IPS-15b (cell line): ENCODE data around the gene NRXN3.

Experiments used
- H3K27me3 ChIP-seq: one replicate; pipeline ENCODE4 v1.6.1; 2013; ENCODE audit warnings: low read length; ENCODE audit not compliant: control insufficient read depth, insufficient read depth
- H3K36me3 ChIP-seq: one replicate; pipeline ENCODE4 v1.6.1; 2013; ENCODE audit warnings: low read length; ENCODE audit not compliant: control insufficient read depth, insufficient read depth
- H3K4me1 ChIP-seq: one replicate; pipeline ENCODE4 v1.6.1; 2013; ENCODE audit warnings: mild to moderate bottlenecking, low read length; ENCODE audit not compliant: control insufficient read depth, insufficient read depth
- H3K4me3 ChIP-seq: one replicate; pipeline ENCODE4 v1.5.1; 2013; ENCODE audit warnings: low read depth, low read length
- H3K9ac ChIP-seq: one replicate; pipeline ENCODE4 v1.6.1; 2013; ENCODE audit warnings: low read depth, mild to moderate bottlenecking, low read length
- H3K9me3 ChIP-seq: one replicate; pipeline ENCODE4 v1.6.1; 2013; ENCODE audit warnings: mild to moderate bottlenecking, low read length; ENCODE audit not compliant: control insufficient read depth, insufficient read depth

NRXN3 gene

GRCh38 chr14:79321070-79321469 is 1150.9 kb downstream of the NRXN3 start:
- no peak overlapping the region for H3K9ac ChIP-seq
- H3K4me3 ChIP-seq, result no peak overlapping the region
- no peaks in the 10 kb centered on the region for H3K9me3 ChIP-seq
- H3K36me3 ChIP-seq, result no peaks in the 10 kb centered on the region
- H3K4me1 ChIP-seq, result no peaks in the 10 kb centered on the region
- H3K27me3 ChIP-seq, result no peaks in the 10 kb centered on the region

- H3K4me1 ChIP-seq, result no peaks in the 10 kb centered on the region
- H3K27me3 ChIP-seq, result no peaks in the 10 kb centered on the region
- H3K9ac ChIP-seq, result no peak overlapping the region
- no peaks in the 10 kb centered on the region for H3K9me3 ChIP-seq
- H3K4me3 ChIP-seq, result no peak overlapping the region
- H3K36me3 ChIP-seq, result no peaks in the 10 kb centered on the region
These were observed 1154.9 kb downstream of the NRXN3 start for GRCh38 chr14:79325071-79325470.

GRCh38 chr14:79325557-79325956 is 1155.4 kb downstream of the NRXN3 start:
- Histone ChIP-seq H3K27me3 (no peaks in the 10 kb centered on the region), H3K36me3 (no peaks in the 10 kb centered on the region), H3K9ac (no peak overlapping the region), H3K4me3 (no peak overlapping the region), H3K4me1 (no peaks in the 10 kb centered on the region), H3K9me3 (no peaks in the 10 kb centered on the region)

DNA sequence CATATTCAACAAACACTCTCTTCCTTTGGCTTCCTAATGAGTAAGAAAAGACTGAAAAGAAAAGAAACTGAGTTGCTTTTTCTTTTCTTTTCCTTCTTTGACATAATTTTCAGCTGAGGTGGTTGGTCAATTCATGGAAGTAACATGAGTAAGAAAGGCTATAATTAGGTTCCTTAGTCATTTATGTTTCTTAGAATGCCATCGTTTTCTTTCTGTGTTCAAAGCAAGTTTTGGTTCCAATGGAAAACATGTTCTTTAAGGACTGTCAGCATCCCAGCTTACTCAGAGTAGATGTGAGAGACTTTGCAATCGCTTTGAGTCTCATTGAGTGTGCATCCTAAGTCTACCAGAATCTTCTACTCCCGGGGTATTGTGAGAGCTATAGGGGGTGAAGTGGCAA is 1158.7 kb downstream of the NRXN3 start:
- H3K9me3 ChIP-seq, result no peaks in the 10 kb centered on the region

DNA sequence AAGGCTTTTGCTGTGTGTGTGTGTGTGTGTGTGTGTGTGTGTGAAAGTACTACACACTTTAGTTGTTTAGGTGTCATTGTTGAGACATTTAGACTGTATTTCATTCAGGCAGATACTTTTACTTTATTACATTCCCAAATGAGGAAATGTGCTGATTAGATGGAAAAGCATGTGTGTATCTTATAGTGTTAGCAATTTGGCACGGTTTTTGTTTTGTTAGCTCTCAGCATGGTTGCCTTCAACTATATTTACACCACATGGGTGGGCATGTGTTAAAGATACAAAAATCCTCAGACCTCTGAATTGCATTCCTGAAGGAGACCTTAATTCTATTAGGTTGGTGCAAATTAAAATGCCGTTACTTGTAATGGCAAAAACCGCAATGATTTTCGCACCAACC is 1161.7 kb downstream of the NRXN3 start:
- Histone ChIP-seq H3K9me3 (no peaks in the 10 kb centered on the region), H3K36me3 (no peaks in the 10 kb centered on the region), H3K27me3 (no peaks in the 10 kb centered on the region), H3K4me1 (peaks cover 19% of the 10 kb centered on the region), H3K4me3 (no peak overlapping the region), H3K9ac (no peak overlapping the region)

More for the DNA sequence above, 1158.7 kb downstream of the NRXN3 start:
- H3K9ac ChIP-seq, result no peak overlapping the region
- H3K36me3 ChIP-seq, result no peaks in the 10 kb centered on the region
- peaks cover 15% of the 10 kb centered on the region for H3K4me1 ChIP-seq
- no peak overlapping the region for H3K4me3 ChIP-seq
- no peaks in the 10 kb centered on the region for H3K27me3 ChIP-seq

DNA sequence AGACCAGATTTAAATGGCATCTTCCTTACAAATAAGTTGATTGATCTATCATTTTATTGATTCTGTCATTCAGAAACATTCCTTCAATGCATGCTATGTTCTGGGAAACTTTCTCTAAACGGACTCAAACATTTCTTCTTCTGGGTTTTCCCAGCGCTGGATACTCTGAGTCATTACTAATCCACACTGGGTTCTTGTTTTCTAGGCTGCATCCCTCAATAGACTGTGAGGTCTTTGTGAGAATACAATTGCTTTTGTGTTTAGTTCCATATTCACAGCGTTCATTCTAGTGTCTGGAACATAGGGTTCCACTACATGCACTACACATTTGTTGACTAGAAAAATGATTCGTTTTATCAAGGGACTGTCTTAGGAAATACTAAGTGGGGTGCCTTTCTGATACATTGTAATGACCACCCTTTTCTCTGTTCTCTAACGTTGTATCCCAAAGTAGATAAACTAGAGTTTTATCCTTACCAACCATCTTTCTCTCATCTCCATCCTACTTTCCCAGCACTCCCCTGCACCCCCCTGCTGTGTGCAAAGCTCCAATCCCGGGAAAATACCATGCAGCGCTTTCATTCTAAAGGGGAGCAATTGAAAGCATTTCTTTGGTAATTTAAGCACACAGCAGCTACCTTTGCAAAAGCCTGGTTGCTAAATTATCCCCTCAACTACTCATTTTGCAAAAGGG is 1162.5 kb downstream of the NRXN3 start:
- Histone ChIP-seq H3K4me1 (peaks cover 19% of the 10 kb centered on the region), H3K4me3 (peak overlapping the region; percentile 40), H3K9me3 (no peaks in the 10 kb centered on the region), H3K36me3 (no peaks in the 10 kb centered on the region), H3K27me3 (no peaks in the 10 kb centered on the region), H3K9ac (no peak overlapping the region)

DNA sequence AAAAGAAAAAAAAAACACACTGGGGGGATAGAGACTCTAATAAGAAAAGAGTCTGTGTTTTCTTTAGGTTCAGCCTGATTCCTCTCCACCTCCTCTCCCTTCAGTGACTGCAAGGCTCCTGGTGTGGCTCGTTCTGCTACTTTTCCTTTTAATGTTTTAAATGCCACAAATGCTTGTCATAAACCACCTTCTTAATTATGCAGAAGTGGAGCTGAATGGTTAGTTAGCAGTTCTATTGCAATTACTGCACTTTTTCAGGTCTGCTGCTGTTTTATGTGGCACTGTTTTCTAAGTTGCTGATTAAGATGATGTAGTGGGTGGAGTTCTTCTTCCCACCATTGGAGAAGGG is 1163.0 kb downstream of the NRXN3 start:
- Histone ChIP-seq H3K4me1 (peaks cover 19% of the 10 kb centered on the region), H3K9ac (no peak overlapping the region), H3K4me3 (peak overlapping the region; percentile 40), H3K27me3 (no peaks in the 10 kb centered on the region), H3K36me3 (no peaks in the 10 kb centered on the region), H3K9me3 (no peaks in the 10 kb centered on the region)

DNA sequence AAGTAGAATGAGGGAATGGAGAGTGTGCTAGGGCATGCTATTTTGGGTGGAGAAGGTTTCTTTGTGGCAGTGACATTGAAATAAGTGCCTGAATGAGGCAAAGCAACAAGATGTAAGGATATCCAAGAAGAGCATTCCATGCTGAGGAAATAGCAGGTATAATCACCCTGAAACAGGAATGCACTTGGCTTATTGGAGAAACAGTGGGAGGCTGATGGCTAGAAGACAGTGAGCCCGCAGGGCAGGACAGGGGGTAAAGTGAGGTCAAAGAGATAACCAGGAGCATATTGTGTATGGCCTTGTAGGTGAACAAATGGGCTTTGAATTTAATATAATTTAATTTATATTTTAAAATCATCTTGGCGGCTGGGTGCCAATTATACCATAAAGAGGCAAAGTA is 1164.1 kb downstream of the NRXN3 start:
- Histone ChIP-seq H3K36me3 (no peaks in the 10 kb centered on the region), H3K27me3 (no peaks in the 10 kb centered on the region), H3K9ac (no peak overlapping the region), H3K4me3 (no peak overlapping the region), H3K9me3 (no peaks in the 10 kb centered on the region), H3K4me1 (peaks cover 19% of the 10 kb centered on the region)

DNA sequence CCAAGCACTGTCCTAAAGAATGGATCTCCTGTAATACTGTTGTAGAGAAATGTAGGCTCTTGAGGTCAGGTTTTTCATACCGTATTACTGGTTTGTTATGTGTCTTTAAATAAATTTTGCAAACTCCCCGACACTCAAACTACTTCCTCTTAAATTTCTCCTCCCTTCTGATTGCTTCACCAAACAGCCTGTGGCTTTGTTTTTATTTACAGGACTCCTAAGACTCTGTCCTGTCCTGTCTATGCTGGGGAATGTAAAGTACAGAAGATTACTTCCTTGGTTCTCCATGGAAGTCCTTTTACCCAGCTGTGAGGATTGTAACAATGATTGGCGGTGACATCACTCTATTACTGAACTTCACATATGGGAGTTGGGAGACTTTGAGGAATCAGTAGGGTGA is 1167.6 kb downstream of the NRXN3 start:
- peaks cover 22% of the 10 kb centered on the region for H3K4me1 ChIP-seq
- no peak overlapping the region for H3K9ac ChIP-seq
- H3K9me3 ChIP-seq, result no peaks in the 10 kb centered on the region
- H3K36me3 ChIP-seq, result no peaks in the 10 kb centered on the region
- H3K4me3 ChIP-seq, result no peak overlapping the region
- H3K27me3 ChIP-seq, result no peaks in the 10 kb centered on the region

- Histone ChIP-seq H3K4me1 (peaks cover 13% of the 10 kb centered on the region), H3K36me3 (no peaks in the 10 kb centered on the region), H3K4me3 (no peak overlapping the region), H3K9ac (no peak overlapping the region), H3K27me3 (no peaks in the 10 kb centered on the region), H3K9me3 (no peaks in the 10 kb centered on the region)
These were observed 1172.8 kb downstream of the NRXN3 start for GRCh38 chr14:79342942-79343341.

DNA sequence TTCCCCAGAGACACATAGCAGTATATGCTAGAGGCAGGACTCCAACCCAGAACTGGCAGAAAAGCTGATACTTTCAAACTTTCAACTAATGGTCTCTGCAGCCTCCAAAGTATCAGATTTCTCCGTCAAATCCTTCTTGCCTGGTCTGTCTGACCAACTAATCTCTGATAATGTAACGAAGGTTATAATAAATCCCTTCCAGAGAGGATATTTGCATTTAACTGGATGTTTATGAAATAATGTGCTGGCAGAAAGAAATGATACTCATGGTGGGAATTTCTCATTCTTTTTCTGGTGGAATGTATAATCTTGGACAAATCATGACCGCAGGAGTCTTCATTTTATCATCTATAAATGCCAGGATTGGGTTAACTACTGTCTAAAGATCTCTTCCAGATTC is 1180.8 kb downstream of the NRXN3 start:
- Histone ChIP-seq H3K4me1 (no peaks in the 10 kb centered on the region), H3K9ac (no peak overlapping the region), H3K4me3 (no peak overlapping the region), H3K9me3 (no peaks in the 10 kb centered on the region), H3K36me3 (no peaks in the 10 kb centered on the region), H3K27me3 (no peaks in the 10 kb centered on the region)

DNA sequence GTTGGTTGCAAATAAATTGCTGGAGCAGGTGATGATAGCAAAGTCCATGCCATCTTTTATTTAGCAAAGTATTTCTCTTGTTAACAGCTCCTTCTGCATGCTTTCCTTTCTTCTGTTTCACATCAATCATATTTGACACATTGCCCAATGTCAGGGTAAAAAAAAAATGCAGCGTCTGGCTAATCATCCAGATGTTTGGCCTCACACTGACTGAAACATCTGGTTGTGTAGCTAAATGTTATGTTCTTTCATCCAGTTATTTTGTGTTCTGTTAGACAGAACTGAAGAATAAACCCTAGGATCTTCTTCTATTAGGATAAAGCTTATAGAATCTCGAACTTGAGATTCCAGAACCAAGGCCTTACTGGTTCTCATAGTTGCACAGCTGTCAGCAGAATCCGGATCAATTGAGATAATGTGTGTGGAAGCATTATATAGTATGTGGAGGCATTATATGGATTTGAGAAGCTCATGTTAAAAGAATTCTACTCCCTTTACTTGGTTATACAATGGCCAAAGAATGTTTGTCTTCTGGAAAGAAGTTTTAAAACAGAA is 1182.0 kb downstream of the NRXN3 start:
- no peaks in the 10 kb centered on the region for H3K36me3 ChIP-seq

More for the DNA sequence above, 1182.0 kb downstream of the NRXN3 start:
- Histone ChIP-seq H3K9me3 (no peaks in the 10 kb centered on the region), H3K9ac (no peak overlapping the region), H3K4me3 (no peak overlapping the region), H3K27me3 (no peaks in the 10 kb centered on the region), H3K4me1 (peaks cover 3% of the 10 kb centered on the region)
